ENCODE results near the gene BICDL2.
A peak's percentile ranks its signal among the peaks of the same experiment; 100 is the strongest.

GRCh38 chr16:3042376-3042775, 5.6 kb upstream of the BICDL2 start:
- TF ChIP-seq CTCF (conservative IDR thresholded peaks at IDR 0.05; ENCODE audit: low read depth, low read length) (no peak), CEBPB (IDR thresholded peaks at IDR 0.05; ENCODE audit: low read depth, low read length) (0 out of 2 replicates have a peak, but pooled peaks have one; percentile 22), RAD21 (IDR thresholded peaks at IDR 0.05; ENCODE audit: low read length) (no peak), POLR2A (IDR thresholded peaks at IDR 0.05; ENCODE audit: low read depth, low read length) (no peak), USF2 (IDR thresholded peaks at IDR 0.05; ENCODE audit: low read depth, low read length) (no peak), RCOR1 (IDR thresholded peaks at IDR 0.05; ENCODE audit: insufficient replicate concordance, low read length) (no peak)

All from IMR-90 (cell line).